GM18499 (cell line): ENCODE results near the gene SNX18.

Source experiments
- ATAC-seq: cut with Tn5 transposase; IDR thresholded peaks from one replicate; pipeline ENCODE4 v1.9.1; 2021; ENCODE audit warnings: moderate number of reproducible peaks; ENCODE audit not compliant: insufficient read depth, unreplicated experiment

SNX18 gene

GRCh38 chr5:54538156-54538555 is 20.6 kb downstream of the SNX18 start:
- no peak for ATAC-seq

- no peak for ATAC-seq
Measured at GRCh38 chr5:54539001-54539400, 21.4 kb downstream of the SNX18 start.

- ATAC-seq: no peak
Measured at GRCh38 chr5:54540286-54540685, 22.7 kb downstream of the SNX18 start.

GRCh38 chr5:54541823-54542783 is 24.5 kb downstream of the SNX18 start:
- no peak for ATAC-seq

GRCh38 chr5:54544044-54544443 is 26.5 kb downstream of the SNX18 start:
- ATAC-seq: no peak

- ATAC-seq: no peak
Measured at GRCh38 chr5:54545796-54546195, 28.2 kb downstream of the SNX18 start.

- no peak for ATAC-seq
Measured at GRCh38 chr5:54547711-54548250, 30.2 kb downstream of the SNX18 start.

GRCh38 chr5:54548565-54548964 is 31.0 kb downstream of the SNX18 start:
- no peak for ATAC-seq

- no peak for ATAC-seq
Measured at GRCh38 chr5:54551292-54551691, 33.7 kb downstream of the SNX18 start.

- ATAC-seq: no peak
Measured at GRCh38 chr5:54551926-54552325, 34.4 kb downstream of the SNX18 start.

- no peak for ATAC-seq
Measured at GRCh38 chr5:54552446-54552845, 34.9 kb downstream of the SNX18 start.

GRCh38 chr5:54553659-54554207 is 36.2 kb downstream of the SNX18 start:
- no peak for ATAC-seq

- no peak for ATAC-seq
Measured at GRCh38 chr5:54556141-54556540, 38.6 kb downstream of the SNX18 start.

- no peak for ATAC-seq
Measured at GRCh38 chr5:54558362-54558761, 40.8 kb downstream of the SNX18 start.

- ATAC-seq: no peak
Measured at GRCh38 chr5:54561651-54562050, 44.1 kb downstream of the SNX18 start.

GRCh38 chr5:54563083-54563761 is 45.7 kb downstream of the SNX18 start:
- no peak for ATAC-seq

GRCh38 chr5:54567996-54568395 is 50.4 kb downstream of the SNX18 start:
- no peak for ATAC-seq

GRCh38 chr5:54570916-54571315 is 53.4 kb downstream of the SNX18 start:
- no peak for ATAC-seq

- ATAC-seq: no peak
Measured at GRCh38 chr5:54571462-54571861, 53.9 kb downstream of the SNX18 start.

GRCh38 chr5:54573812-54574489 is 56.4 kb downstream of the SNX18 start:
- no peak for ATAC-seq
